Lung (tissue), 12 donors: Measurements from ENCODE around the gene RCC2. TPM values are rescaled to one million over a fixed set of nuclear protein-coding genes. Genes with fewer than 3 reads are reported as not detected.
A peak's percentile ranks its signal among the peaks of the same experiment; 100 is the strongest.

ENCODE experiments used
- ATAC-seq: fragments of 200-7000 bp; cut with Tn5 transposase; one replicate; pipeline ENCODE4 v1.9.1; 2020; ENCODE audit warnings: moderate number of reproducible peaks; ENCODE audit not compliant: insufficient read depth, low FRiP score
- DNase-seq, 3 donors: peaks; one replicate each; pipeline ENCODE4 v3.0.0-alpha.2; 2013 to 2017
- H3K27ac ChIP-seq, 2 donors: one replicate each; pipeline ENCODE4 v1.5.1; 2013; ENCODE audit warnings: mild to moderate bottlenecking in 2 of 2, moderate library complexity in 2 of 2, control low read depth in 1 of 2, inconsistent platforms in 1 of 2, low read depth in 1 of 2, low read length in 1 of 2
- H3K27me3 ChIP-seq, 3 donors: one replicate each; pipeline ENCODE4 v1.5.1; 2013; ENCODE audit warnings: low read length in 2 of 3; ENCODE audit not compliant: control insufficient read depth in 3 of 3, insufficient read depth in 3 of 3
- H3K36me3 ChIP-seq, 4 donors: one replicate each; pipeline ENCODE4 v1.5.1; 2013; ENCODE audit warnings: low read length in 4 of 4, mild to moderate bottlenecking in 1 of 4, moderate library complexity in 1 of 4; ENCODE audit not compliant: control insufficient read depth in 4 of 4, insufficient read depth in 4 of 4
- H3K4me1 ChIP-seq, 5 donors: one replicate each; pipeline ENCODE4 v1.5.1; 2013; ENCODE audit warnings: low read length in 5 of 5, mild to moderate bottlenecking in 2 of 5, moderate library complexity in 1 of 5; ENCODE audit not compliant: control insufficient read depth in 5 of 5, insufficient read depth in 5 of 5
- H3K4me3 ChIP-seq: one replicate; pipeline ENCODE4 v1.5.1; 2013; ENCODE audit warnings: mild to moderate bottlenecking, control low read depth, moderate library complexity
- H3K9ac ChIP-seq, 2 donors: one replicate each; pipeline ENCODE4 v1.5.1; 2013; ENCODE audit warnings: low read length in 2 of 2, control low read depth in 1 of 2; ENCODE audit not compliant: insufficient read depth in 1 of 2
- H3K9me3 ChIP-seq, 4 donors: one replicate each; pipeline ENCODE4 v1.5.1; 2013; ENCODE audit warnings: low read length in 3 of 4, mild to moderate bottlenecking in 1 of 4, moderate library complexity in 1 of 4; ENCODE audit not compliant: control insufficient read depth in 4 of 4, insufficient read depth in 3 of 4
- CTCF ChIP-seq: IDR thresholded peaks from 2 replicates; pipeline ENCODE4 v1.5.1; 2012; ENCODE audit warnings: mild to moderate bottlenecking; ENCODE audit errors: control extremely low read depth, extremely low read depth
- WGBS, 2 donors: extraction: QIAGEN DNeasy Blood & Tissue Kit; methylation state at CpG; one replicate each; pipeline ENCODE4 v1.1.7; 2013; 5-methylcytosine and 5-hydroxymethylcytosine counted together
- polyA plus RNA-seq, 2 donors: library from polyadenylated mRNA; stranded (reverse); fragments of 200-250 nt; gene quantifications; one replicate each; pipeline ENCODE4 v1.2.1, GENCODE V29; 2013
- total RNA-seq, 2 donors: library from RNA; depleted of rRNA in 1 of 2; stranded (reverse); fragments of >200 nt in 1 of 2; gene quantifications; one replicate each; pipeline ENCODE4 v1.2.1, GENCODE V29; 2014 to 2021
- donor health status: control.
- donor health status: control.
- donor health status: Bipolar disorder and iron deficiency.
- donor health status: healthy.
- donor health status: DM: yes; HTN: yes; CAD: no.

RCC2 gene
- total and polyA plus RNA-seq, 4 donors: 31.9 to 51.2 (median 38.5) TPM

DNA sequence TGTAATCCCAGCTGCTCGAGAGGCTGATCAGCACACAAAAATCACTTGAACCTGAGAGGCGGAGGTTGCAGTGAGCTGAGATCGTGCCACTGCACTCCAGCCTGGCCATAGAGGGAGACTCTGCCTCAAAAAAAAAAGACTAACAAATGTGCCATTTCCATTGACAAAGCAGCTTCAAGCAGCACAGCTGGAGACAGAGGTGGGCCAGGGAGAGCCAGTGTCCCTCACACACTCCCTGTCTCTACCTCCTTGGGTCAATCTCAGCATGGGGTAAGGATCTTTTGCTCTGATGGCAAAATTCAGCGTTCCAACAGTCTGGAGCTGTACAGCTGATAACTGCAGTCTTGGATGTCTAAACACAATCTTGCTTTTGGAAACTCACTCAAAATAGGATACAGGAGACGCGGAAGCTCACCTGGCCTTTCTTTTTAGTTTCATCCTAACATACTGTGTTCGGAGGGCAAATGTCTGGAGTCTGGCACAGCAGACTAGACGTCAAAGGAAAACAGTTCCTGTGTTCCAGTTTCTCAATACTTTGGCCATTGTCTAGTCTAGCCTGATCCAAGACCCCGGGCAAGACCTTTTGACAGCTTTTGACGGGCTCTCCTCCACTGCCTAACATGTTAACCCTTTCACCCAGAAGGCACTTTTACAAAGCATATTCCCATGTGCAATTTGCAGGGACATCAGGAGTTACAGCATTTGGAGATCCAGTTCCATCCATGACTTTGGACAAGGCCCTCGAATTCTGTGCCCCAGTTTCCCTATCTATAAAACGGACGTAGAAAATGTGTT, 2.9 kb downstream of the RCC2 start:
- Histone ChIP-seq H3K9me3 (no peaks in the 10 kb centered on the region), H3K4me3 (no peak overlapping the region), H3K9ac (peak overlapping the region in 1 of 2 donors; percentile 0), H3K27me3 (peaks cover 0 to 8% (median 2%) of the 10 kb centered on the region in 3 donors), H3K4me1 (peaks cover 5 to 18% (median 6%) of the 10 kb centered on the region in 5 donors), H3K36me3 (peaks cover 0 to 11% (median 5%) of the 10 kb centered on the region in 4 donors), H3K27ac (peak overlapping the region in 1 of 2 donors; percentile 65)
- 42 to 55% methylated on average over 13 of the region's 13 CpGs for WGBS, 2 donors
- TF ChIP-seq CTCF: no peak
- no peak for DNase-seq
- ATAC-seq: no peak

DNA sequence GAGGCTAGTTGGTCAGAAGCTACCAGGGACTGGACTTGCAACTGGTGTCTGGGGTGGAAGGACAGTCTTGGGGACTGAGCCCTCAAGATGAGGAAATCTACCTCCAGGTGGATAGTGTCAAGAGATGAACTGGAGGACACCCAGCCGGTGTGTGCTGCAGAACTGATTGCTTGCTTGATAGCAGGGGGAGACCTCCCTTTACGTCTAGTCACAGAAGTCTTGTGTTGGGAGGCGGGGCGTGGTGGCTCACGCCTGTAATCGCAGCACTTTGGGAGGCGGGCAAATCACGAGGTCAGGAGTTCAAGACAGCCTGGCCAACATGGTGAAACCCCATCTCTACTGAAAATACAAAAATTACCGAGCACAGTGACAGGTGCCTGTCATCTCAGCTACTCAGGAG, 4.9 kb downstream of the RCC2 start:
- Histone ChIP-seq H3K4me1 (peaks cover 0 to 11% (median 6%) of the 10 kb centered on the region in 5 donors), H3K27me3 (no peaks in the 10 kb centered on the region), H3K36me3 (peaks cover 0 to 12% (median 5%) of the 10 kb centered on the region in 4 donors), H3K27ac (no peak overlapping the region), H3K9ac (no peak overlapping the region), H3K9me3 (no peaks in the 10 kb centered on the region), H3K4me3 (no peak overlapping the region)
- DNase-seq (no peak), ATAC-seq (no peak)
- TF ChIP-seq CTCF: no peak
- 81% methylated on average over 9 of the region's 9 CpGs for WGBS, 2 donors

DNA sequence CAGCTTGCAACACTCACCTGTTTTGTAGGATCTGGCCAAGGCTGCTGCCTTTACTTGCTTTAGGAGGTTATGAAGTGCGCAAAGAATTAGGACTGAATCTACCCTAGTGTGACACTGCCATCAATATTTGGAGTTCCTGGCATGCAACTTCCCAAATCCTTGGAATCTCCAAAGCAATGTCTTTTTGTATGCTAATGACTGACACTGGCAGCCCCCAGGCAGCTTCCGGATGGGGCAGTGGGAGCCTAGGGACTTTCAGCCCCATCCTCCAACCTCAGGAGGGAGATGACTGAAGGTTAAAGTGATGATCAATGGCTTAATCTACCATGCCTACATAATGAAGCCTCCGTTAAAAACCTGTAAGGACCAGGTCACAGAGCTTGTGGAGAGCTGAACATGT, 5.5 kb downstream of the RCC2 start:
- Histone ChIP-seq H3K4me3 (no peak overlapping the region), H3K27ac (no peak overlapping the region), H3K36me3 (peaks cover 0 to 14% (median 7%) of the 10 kb centered on the region in 4 donors), H3K27me3 (no peaks in the 10 kb centered on the region), H3K9me3 (no peaks in the 10 kb centered on the region), H3K4me1 (peaks cover 0 to 11% (median 6%) of the 10 kb centered on the region in 5 donors), H3K9ac (no peak overlapping the region)
- WGBS, 2 donors: 87 to 89% methylated on average over 3 of the region's 3 CpGs
- TF ChIP-seq CTCF: no peak
- ATAC-seq (no peak), DNase-seq (no peak)
